IPS-18a (cell line): ENCODE data around the gene LAMA5.

Source experiments
- H3K27ac ChIP-seq: one replicate; pipeline ENCODE4 v1.5.1; 2013; ENCODE audit warnings: low read length
- H3K27me3 ChIP-seq: one replicate; pipeline ENCODE4 v1.6.1; 2013; ENCODE audit warnings: mild to moderate bottlenecking, low read length; ENCODE audit not compliant: control insufficient read depth, insufficient read depth
- H3K36me3 ChIP-seq: one replicate; pipeline ENCODE4 v1.6.1; 2013; ENCODE audit warnings: low read depth, low read length; ENCODE audit not compliant: control insufficient read depth
- H3K4me1 ChIP-seq: one replicate; pipeline ENCODE4 v1.6.1; 2013; ENCODE audit warnings: low read depth, low read length; ENCODE audit not compliant: control insufficient read depth
- H3K4me3 ChIP-seq: one replicate; pipeline ENCODE4 v1.5.1; 2013; ENCODE audit warnings: low read length
- H3K9ac ChIP-seq: one replicate; pipeline ENCODE4 v1.6.1; 2013; ENCODE audit warnings: mild to moderate bottlenecking, low read length, moderate library complexity
- H3K9me3 ChIP-seq: one replicate; pipeline ENCODE4 v1.6.1; 2013; ENCODE audit warnings: low read depth, low read length; ENCODE audit not compliant: control insufficient read depth

The LAMA5 gene

DNA sequence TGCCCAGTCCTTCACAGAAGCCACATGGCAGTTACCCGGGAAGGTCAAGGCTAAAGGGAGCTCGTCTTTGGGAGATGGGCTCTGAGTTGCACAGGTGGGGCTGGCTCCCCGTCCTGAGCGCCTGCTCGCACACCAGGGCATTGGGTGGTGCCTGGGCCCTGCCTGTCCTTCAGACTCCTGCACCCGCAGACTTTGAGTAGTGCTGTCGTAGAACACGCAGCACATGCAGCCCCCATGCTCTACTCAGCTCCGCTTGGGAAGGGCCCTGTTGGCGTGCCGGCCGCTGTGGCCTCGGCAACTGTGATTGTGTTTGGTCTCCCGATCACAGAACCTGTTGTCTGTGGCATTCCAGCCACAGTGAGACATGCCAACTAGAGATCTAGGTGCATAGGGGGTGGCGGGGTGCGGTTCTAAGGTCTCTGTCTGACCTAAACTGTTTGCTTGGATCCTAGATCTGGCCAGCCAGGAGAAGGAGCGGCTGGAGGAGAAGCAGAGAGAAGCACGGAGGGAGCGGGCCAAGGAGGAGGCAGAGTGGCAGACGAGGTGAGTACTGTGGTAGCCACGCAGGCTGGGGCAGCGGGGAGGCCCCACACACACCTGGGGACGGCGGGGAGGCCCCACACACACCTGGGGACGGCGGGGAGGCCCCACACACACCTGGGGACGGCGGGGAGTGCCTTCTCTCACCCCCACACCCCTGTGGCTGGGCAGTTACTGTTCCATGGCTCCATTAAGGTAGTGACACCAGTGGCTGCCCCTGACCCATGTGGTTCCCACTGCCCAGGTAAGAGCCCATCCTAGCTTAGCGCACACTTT is 75.7 kb downstream of the LAMA5 start:
- H3K27ac ChIP-seq = no peak overlapping the region
- no peaks in the 10 kb centered on the region for H3K4me1 ChIP-seq
- no peaks in the 10 kb centered on the region for H3K27me3 ChIP-seq
- no peaks in the 10 kb centered on the region for H3K9me3 ChIP-seq
- H3K4me3 ChIP-seq = no peak overlapping the region
- H3K36me3 ChIP-seq = peaks cover 23% of the 10 kb centered on the region
- no peak overlapping the region for H3K9ac ChIP-seq

DNA sequence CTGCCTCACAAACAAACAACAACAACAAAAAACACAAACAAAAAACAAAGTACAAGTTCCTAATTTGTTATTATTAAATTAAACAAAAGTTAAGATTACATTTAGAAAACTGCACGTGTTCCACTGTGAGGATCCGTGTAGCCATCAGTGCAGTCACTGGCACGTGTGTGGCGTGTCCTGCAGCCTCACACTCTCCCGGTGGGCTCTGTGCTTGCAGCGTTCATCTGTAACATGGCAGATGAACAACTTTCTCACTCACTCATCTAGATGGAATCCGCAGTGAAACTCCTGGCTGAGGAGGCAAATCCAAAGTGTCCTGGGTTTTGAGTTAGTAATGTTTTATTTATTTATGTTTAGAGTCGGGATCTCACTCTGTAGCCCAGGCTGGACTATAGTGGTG is 77.2 kb downstream of the LAMA5 start:
- no peaks in the 10 kb centered on the region for H3K4me1 ChIP-seq

GRCh38 chr20:62289131-62289530 is 78.0 kb downstream of the LAMA5 start:
- H3K27ac ChIP-seq = no peak overlapping the region
- H3K36me3 ChIP-seq = peaks cover 29% of the 10 kb centered on the region
- no peaks in the 10 kb centered on the region for H3K27me3 ChIP-seq
- H3K9ac ChIP-seq = no peak overlapping the region
- H3K4me3 ChIP-seq = no peak overlapping the region
- H3K4me1 ChIP-seq = no peaks in the 10 kb centered on the region
- no peaks in the 10 kb centered on the region for H3K9me3 ChIP-seq

More for the DNA sequence above, 77.2 kb downstream of the LAMA5 start:
- no peak overlapping the region for H3K9ac ChIP-seq
- H3K27ac ChIP-seq = no peak overlapping the region
- no peaks in the 10 kb centered on the region for H3K9me3 ChIP-seq
- no peak overlapping the region for H3K4me3 ChIP-seq
- peaks cover 29% of the 10 kb centered on the region for H3K36me3 ChIP-seq
- H3K27me3 ChIP-seq = no peaks in the 10 kb centered on the region

- Histone ChIP-seq H3K9me3 (no peaks in the 10 kb centered on the region), H3K4me1 (no peaks in the 10 kb centered on the region), H3K27ac (no peak overlapping the region), H3K4me3 (no peak overlapping the region), H3K36me3 (peaks cover 29% of the 10 kb centered on the region), H3K27me3 (no peaks in the 10 kb centered on the region), H3K9ac (no peak overlapping the region)
Measured at GRCh38 chr20:62288535-62289105, 78.5 kb downstream of the LAMA5 start.

GRCh38 chr20:62287759-62288534 is 79.2 kb downstream of the LAMA5 start:
- Histone ChIP-seq H3K4me1 (no peaks in the 10 kb centered on the region), H3K27me3 (no peaks in the 10 kb centered on the region), H3K36me3 (peaks cover 24% of the 10 kb centered on the region), H3K9me3 (no peaks in the 10 kb centered on the region), H3K4me3 (no peak overlapping the region), H3K9ac (no peak overlapping the region), H3K27ac (no peak overlapping the region)

- H3K27me3 ChIP-seq = no peaks in the 10 kb centered on the region
- H3K4me1 ChIP-seq = no peaks in the 10 kb centered on the region
- no peak overlapping the region for H3K27ac ChIP-seq
- no peak overlapping the region for H3K9ac ChIP-seq
- H3K36me3 ChIP-seq = peaks cover 31% of the 10 kb centered on the region
- no peak overlapping the region for H3K4me3 ChIP-seq
- H3K9me3 ChIP-seq = no peaks in the 10 kb centered on the region
Measured at GRCh38 chr20:62287129-62287528, 80.0 kb downstream of the LAMA5 start.

DNA sequence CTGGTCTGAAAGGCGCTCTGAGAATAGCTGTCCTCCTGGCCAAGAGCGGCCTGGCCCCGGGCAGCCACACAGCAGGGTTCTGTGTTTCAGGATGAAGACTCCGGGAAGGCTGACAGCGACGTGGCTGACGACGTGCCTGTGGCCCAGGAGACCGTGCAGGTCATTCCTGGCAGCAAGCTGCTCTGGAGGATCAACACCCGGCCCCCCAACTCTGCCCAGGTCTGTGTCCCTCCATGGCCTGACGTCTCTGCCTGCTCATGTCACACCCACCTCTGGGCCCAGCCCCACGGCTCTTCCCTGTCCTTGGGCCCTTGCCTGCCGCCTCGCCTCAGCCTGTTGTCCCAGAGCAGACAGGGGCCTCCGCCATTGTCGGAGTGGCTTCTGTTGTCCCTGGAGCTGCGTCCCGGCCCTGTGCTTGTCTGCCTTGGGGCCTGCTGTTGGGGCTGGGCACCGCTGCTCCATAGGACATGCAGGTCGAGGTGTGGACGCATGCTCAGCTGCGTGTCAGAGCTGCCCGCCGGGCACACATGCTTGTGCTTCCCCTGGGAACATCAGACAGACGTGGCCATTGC is 80.5 kb downstream of the LAMA5 start:
- Histone ChIP-seq H3K9me3 (no peaks in the 10 kb centered on the region), H3K4me1 (no peaks in the 10 kb centered on the region), H3K4me3 (no peak overlapping the region), H3K9ac (no peak overlapping the region), H3K27me3 (no peaks in the 10 kb centered on the region), H3K36me3 (peaks cover 33% of the 10 kb centered on the region), H3K27ac (no peak overlapping the region)

GRCh38 chr20:62285722-62286121 is 81.4 kb downstream of the LAMA5 start:
- Histone ChIP-seq H3K4me3 (no peak overlapping the region), H3K9me3 (no peaks in the 10 kb centered on the region), H3K27ac (no peak overlapping the region), H3K9ac (no peak overlapping the region), H3K36me3 (peaks cover 42% of the 10 kb centered on the region), H3K4me1 (no peaks in the 10 kb centered on the region), H3K27me3 (no peaks in the 10 kb centered on the region)

GRCh38 chr20:62285151-62285550 is 82.0 kb downstream of the LAMA5 start:
- H3K36me3 ChIP-seq = peaks cover 47% of the 10 kb centered on the region
- no peak overlapping the region for H3K9ac ChIP-seq
- no peak overlapping the region for H3K4me3 ChIP-seq
- H3K4me1 ChIP-seq = no peaks in the 10 kb centered on the region
- H3K9me3 ChIP-seq = no peaks in the 10 kb centered on the region
- no peak overlapping the region for H3K27ac ChIP-seq
- H3K27me3 ChIP-seq = no peaks in the 10 kb centered on the region

DNA sequence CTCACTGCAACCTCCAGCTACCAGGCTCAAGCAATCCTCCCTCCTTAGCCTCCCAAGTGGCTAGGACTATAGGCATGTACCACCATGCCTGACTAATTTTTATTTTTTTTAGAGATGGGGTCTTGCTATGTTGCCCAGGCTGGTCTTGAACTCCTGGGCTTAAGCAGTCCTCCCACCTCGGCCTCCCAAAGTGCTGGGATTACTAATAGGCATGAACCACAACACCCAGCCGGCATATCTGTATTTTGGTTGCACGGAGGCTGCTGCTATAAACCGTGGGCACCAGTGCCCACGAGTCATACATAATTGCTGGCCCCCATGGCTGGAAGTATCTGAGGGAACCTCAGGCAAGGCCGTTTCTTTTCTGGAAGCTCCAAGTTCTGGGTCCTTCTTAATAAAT is 82.7 kb downstream of the LAMA5 start:
- H3K4me1 ChIP-seq = no peaks in the 10 kb centered on the region
- H3K36me3 ChIP-seq = peaks cover 52% of the 10 kb centered on the region
- H3K27ac ChIP-seq = no peak overlapping the region
- no peak overlapping the region for H3K9ac ChIP-seq
- H3K9me3 ChIP-seq = no peaks in the 10 kb centered on the region
- H3K4me3 ChIP-seq = no peak overlapping the region
- H3K27me3 ChIP-seq = no peaks in the 10 kb centered on the region

DNA sequence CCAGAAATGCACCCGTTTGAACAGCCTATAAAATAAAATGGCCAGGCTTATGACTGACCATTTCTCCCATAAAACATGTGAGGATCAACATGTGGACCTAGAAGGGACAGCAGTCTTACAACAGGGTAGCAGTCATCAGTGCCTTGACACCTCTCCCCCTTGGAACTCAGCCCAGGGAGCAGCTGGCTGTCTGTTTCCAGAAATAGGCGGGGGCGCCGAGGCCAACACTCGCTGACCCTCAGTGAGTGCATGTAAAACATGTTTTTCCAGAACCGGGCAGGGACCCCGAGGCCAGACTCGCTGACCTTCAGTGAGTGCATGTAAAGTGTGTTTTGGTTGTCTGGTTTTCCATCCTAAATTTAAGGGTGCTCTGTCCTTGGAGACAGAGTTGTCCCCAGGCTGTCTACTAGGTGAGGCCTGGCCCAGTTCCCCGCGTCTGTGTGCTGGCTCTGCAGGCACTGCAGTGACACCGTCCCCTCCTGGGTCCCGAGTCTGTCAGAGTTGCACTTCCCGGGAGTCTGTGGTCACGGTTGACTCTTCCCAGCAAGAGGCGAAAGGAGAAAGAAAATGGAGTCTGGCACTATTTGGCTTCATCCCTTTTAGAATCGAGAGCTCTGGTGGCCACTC is 84.1 kb downstream of the LAMA5 start:
- Histone ChIP-seq H3K27ac (no peak overlapping the region), H3K4me1 (no peaks in the 10 kb centered on the region), H3K36me3 (peaks cover 58% of the 10 kb centered on the region), H3K9me3 (no peaks in the 10 kb centered on the region), H3K4me3 (no peak overlapping the region), H3K27me3 (no peaks in the 10 kb centered on the region), H3K9ac (no peak overlapping the region)
